AG08396 (cell line): ENCODE results near the gene IDS.
"Not testable (repeated sequence)": the region's sequence is repeated elsewhere in the genome, so short reads cannot be mapped to it uniquely, and the experiment has no call there.

Experiments used
- DNase-seq: peaks from one replicate; pipeline ENCODE4 v3.0.0; 2012; ENCODE audit warnings: low spot score, mixed read lengths

Gene IDS

GRCh38 chrX:149526318-149527033, 21.4 kb upstream of the IDS start:
- DNase-seq, result not testable (repeated sequence)

DNA sequence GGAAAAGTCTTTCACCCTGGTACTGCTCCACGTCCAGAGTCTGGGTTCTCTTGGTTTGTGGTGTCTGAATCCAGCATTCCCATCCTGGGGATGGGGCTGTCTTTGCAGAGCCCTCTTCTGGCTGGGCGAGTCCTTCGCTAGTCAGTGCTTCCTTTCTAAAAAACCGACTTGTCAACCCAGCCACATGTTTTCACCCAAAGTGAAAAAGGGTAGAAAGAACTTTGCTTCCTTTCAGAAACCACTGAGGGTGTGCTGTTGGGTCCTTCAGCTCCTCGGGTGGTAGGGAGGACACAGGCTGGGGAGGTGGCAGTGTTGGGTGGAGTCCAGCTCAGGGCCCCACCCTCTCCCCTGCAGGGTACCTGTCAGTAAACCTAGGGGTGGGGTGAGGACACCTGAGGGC, 20.8 kb upstream of the IDS start:
- not testable (repeated sequence) for DNase-seq

- DNase-seq, result not testable (repeated sequence)
Observed at GRCh38 chrX:149525389-149525788, 20.3 kb upstream of the IDS start.

DNA sequence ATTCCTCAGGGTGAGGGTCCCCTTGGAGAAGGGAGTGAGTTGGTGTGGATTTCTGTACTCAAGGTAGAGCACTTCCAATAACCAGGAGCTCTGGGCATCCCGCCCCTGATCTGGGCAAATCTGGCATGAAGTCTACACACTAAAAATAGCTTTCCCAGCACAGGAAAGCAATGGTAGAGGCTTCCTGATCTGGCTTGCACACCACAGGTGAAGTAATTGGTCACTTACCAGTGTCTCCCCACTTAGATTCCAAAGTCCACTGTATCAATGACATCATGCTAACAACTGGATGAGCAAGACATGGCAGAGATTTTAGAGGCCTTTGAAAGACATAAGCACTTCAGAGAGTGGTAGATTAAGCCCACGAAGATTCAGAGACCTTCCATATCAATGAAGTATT, 17.8 kb upstream of the IDS start:
- no peak for DNase-seq

GRCh38 chrX:149521438-149521837, 16.3 kb upstream of the IDS start:
- no peak for DNase-seq

GRCh38 chrX:149520636-149521277, 15.7 kb upstream of the IDS start:
- DNase-seq, result not testable (repeated sequence)

GRCh38 chrX:149518236-149518635, 13.1 kb upstream of the IDS start:
- DNase-seq, result no peak

DNA sequence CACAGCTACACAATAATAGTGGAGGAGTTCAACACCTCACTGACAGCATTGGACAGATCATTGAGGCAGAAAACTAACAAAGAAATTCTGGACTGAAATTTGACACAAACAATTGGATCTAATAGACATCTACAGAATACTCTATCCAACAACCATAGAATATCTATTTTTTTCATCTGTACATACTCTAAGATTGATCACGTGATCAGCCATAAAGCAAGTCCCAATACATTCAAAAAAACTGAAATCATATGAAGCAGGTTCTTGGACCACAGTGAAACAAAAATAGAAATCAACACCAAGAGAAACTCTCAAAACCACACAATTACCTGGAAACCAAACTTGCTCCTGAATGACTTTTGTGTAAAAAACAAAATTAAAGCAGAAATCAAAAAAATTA, 12.2 kb upstream of the IDS start:
- no peak for DNase-seq

GRCh38 chrX:149516604-149517003, 11.5 kb upstream of the IDS start:
- DNase-seq, result no peak

GRCh38 chrX:149515954-149516602, 11.0 kb upstream of the IDS start:
- no peak for DNase-seq

GRCh38 chrX:149513825-149514428, 8.8 kb upstream of the IDS start:
- no peak for DNase-seq

GRCh38 chrX:149512225-149512885, 7.2 kb upstream of the IDS start:
- DNase-seq, result peak; percentile 44

- no peak for DNase-seq
Observed at GRCh38 chrX:149511081-149511480, 6.0 kb upstream of the IDS start.

DNA sequence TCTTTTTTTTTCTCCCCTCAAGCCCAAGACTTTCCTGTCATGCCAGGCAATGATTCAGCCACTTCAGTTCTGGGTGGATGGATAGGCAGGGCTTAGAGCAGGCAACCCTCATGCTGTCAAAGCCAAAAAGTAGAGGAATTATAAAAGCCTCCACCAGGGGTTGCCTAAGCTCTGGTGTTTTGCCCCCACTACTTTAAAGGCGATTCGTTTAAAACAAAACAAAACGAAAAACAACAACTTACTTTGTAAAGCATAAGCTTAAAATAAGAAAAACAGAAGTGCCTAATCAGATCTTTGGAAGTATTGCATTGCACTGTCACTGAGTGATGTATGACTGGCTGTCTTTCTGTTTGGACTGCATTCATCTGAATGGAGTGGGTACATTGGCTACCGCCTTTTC, 5.3 kb upstream of the IDS start:
- no peak for DNase-seq

GRCh38 chrX:149508467-149508866, 3.4 kb upstream of the IDS start:
- no peak for DNase-seq

- no peak for DNase-seq
Observed at GRCh38 chrX:149506349-149506748, 1.2 kb upstream of the IDS start.

GRCh38 chrX:149505671-149506070, 565 bp upstream of the IDS start:
- no peak for DNase-seq

DNA sequence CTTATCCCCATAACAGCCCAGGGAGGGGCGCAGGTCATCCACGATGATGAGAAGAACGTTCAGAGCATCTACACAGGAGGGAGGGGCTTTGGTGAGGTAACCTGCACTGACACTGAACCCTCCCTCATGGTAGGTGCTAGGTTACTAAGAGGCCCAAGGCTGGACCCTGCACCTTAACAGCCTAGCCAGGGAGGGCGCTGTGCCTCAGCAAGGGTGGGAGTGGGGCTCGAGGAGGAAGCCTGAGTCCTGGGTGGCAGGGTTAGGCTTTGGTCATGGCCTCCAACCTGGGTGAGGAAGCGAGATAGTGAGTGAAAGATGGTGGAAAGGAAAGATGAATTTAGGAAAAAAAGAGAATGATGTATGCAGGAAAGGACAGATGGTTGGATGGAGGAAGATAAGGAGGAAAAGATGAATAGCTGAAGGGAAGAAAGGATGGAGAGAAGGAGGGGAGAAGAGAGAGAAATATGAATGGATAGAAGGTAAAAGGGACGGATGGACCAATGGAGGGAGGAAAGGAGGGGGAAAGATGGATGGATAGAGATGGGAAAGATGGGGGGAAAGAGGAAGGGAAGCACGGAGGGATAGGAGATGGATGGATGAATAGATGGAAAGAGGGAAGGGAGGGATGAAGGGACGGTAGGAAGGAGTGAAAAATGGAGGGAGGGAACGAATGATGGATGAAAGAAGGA, 736 bp downstream of the IDS start:
- DNase-seq, result no peak

DNA sequence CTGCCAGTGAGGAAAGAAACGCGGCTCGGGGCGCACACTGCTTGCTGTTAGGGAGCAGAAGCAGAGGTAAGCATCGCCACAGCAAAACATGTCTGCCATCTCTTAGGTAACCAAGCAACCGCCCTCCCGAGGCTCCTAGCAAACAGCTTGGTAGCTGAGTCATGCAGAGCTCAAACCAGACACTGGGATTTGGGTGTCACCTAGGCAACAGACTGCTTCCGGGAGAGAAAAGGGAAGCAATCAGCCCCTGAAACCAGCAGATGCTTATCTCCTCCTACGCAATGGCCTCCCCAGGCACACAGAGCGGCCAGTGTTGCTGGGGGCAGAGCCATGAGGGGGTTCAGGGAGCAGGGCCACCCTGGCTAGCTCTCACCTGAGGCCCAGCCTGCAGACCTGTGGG, 1.7 kb downstream of the IDS start:
- DNase-seq, result not testable (repeated sequence)

DNA sequence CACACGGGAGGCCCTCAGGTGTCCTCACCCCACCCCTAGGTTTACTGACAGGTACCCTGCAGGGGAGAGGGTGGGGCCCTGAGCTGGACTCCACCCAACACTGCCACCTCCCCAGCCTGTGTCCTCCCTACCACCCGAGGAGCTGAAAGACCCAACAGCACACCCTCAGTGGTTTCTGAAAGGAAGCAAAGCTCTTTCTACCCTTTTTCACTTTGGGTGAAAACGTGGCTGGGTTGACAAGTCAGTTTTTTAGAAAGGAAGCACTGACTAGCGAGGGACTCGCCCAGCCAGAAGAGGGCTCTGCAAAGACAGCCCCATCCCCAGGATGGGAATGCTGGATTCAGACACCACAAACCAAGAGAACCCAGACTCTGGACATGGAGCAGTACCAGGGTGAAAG, 2.2 kb downstream of the IDS start:
- DNase-seq, result not testable (repeated sequence)

GRCh38 chrX:149499766-149500165, 5.3 kb downstream of the IDS start:
- DNase-seq, result no peak

DNA sequence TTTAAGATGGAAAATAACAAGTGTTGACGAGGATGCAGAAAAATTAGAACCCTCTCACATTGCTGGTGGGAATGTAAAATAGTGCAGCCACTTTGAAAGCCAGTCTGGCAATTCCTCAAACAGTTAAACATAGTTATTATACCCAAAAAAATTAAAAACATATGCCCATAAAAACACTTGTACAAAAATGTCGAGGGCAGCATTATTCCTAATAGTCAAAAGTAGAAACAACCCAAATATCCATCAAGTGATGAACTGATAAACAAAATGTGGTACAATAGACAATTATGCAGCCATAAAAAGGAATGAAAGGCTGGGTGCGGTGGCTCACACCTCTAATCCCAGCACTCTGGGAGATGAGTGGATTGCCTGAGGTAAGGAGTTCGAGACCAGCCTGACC, 6.3 kb downstream of the IDS start:
- DNase-seq, result no peak
